HEK293 (cell line): ENCODE results near the gene NCOR1.

Experiments
- BCL11A ChIP-seq: fragments of 450-650 bp; formaldehyde crosslinking; IDR thresholded peaks from 2 replicates; pipeline ENCODE4 v1.5.1; 2016; ENCODE audit warnings: low read depth, missing biosample characterization, missing genetic modification characterization
- GFI1B ChIP-seq: fragments of 450-650 bp; formaldehyde crosslinking; IDR thresholded peaks from 2 replicates; pipeline ENCODE4 v1.5.1; 2016; ENCODE audit warnings: missing biosample characterization, missing genetic modification characterization
- GLI2 ChIP-seq: fragments of 450-650 bp; formaldehyde crosslinking; IDR thresholded peaks from 2 replicates; pipeline ENCODE4; 2017; ENCODE audit warnings: missing biosample characterization, missing genetic modification characterization, low read depth, borderline replicate concordance
- GLIS1 ChIP-seq: fragments of 450-650 bp; formaldehyde crosslinking; IDR thresholded peaks from 2 replicates; pipeline ENCODE4 v1.5.1; 2016; ENCODE audit warnings: missing biosample characterization, missing genetic modification characterization
- GLIS2 ChIP-seq: fragments of 450-650 bp; formaldehyde crosslinking; IDR thresholded peaks from 2 replicates; pipeline ENCODE4 v1.5.1; 2016; ENCODE audit warnings: missing biosample characterization, missing genetic modification characterization
- MZF1 ChIP-seq: fragments of 450-650 bp; formaldehyde crosslinking; IDR thresholded peaks from 2 replicates; pipeline ENCODE4 v1.5.1; 2017; ENCODE audit warnings: missing biosample characterization, missing genetic modification characterization, borderline replicate concordance
- OSR2 ChIP-seq: fragments of 450-650 bp; formaldehyde crosslinking; IDR thresholded peaks from 2 replicates; pipeline ENCODE4 v1.5.1; 2016; ENCODE audit warnings: missing biosample characterization, missing genetic modification characterization
- RBAK ChIP-seq: fragments of 450-650 bp; formaldehyde crosslinking; IDR thresholded peaks from 2 replicates; pipeline ENCODE4 v1.5.1; 2016; ENCODE audit warnings: missing biosample characterization, missing genetic modification characterization
- SCRT2 ChIP-seq: fragments of 450-650 bp; formaldehyde crosslinking; IDR thresholded peaks from 2 replicates; pipeline ENCODE4 v1.5.1; 2016; ENCODE audit warnings: missing biosample characterization, missing genetic modification characterization
- SP2 ChIP-seq: fragments of 450-650 bp; formaldehyde crosslinking; IDR thresholded peaks from 2 replicates; pipeline ENCODE4 v1.5.1; 2016; ENCODE audit warnings: missing biosample characterization, missing genetic modification characterization
- SP7 ChIP-seq: fragments of 450-650 bp; formaldehyde crosslinking; IDR thresholded peaks from 2 replicates; pipeline ENCODE4 v1.5.1; 2016; ENCODE audit warnings: missing biosample characterization, missing genetic modification characterization
- WT1 ChIP-seq: fragments of 450-650 bp; formaldehyde crosslinking; IDR thresholded peaks from 2 replicates; pipeline ENCODE4 v1.5.1; 2016; ENCODE audit warnings: missing biosample characterization, missing genetic modification characterization
- ZBTB20 ChIP-seq: fragments of 450-650 bp; formaldehyde crosslinking; IDR thresholded peaks from 2 replicates; pipeline ENCODE4 v1.5.1; 2016; ENCODE audit warnings: missing biosample characterization, missing genetic modification characterization
- ZFP41 ChIP-seq: fragments of 450-650 bp; formaldehyde crosslinking; IDR thresholded peaks from 2 replicates; pipeline ENCODE4 v1.5.1; 2016; ENCODE audit warnings: missing biosample characterization, missing genetic modification characterization, borderline replicate concordance
- ZNF10 ChIP-seq: fragments of 450-650 bp; formaldehyde crosslinking; IDR thresholded peaks from 2 replicates; pipeline ENCODE4 v1.5.1; 2017; ENCODE audit warnings: missing biosample characterization, missing genetic modification characterization
- ZNF112 ChIP-seq: fragments of 450-650 bp; formaldehyde crosslinking; IDR thresholded peaks from 2 replicates; pipeline ENCODE4 v1.5.0; 2017; ENCODE audit warnings: missing biosample characterization, missing genetic modification characterization
- ZNF2 ChIP-seq: fragments of 450-650 bp; formaldehyde crosslinking; IDR thresholded peaks from 2 replicates; pipeline ENCODE4 v1.5.1; 2016; ENCODE audit warnings: missing biosample characterization, missing genetic modification characterization
- ZNF202 ChIP-seq: fragments of 450-650 bp; formaldehyde crosslinking; IDR thresholded peaks from 2 replicates; pipeline ENCODE4 v1.5.1; 2016; ENCODE audit warnings: missing biosample characterization, missing genetic modification characterization, borderline replicate concordance
- ZNF221 ChIP-seq: fragments of 450-650 bp; formaldehyde crosslinking; IDR thresholded peaks from 2 replicates; pipeline ENCODE4 v1.5.1; 2017; ENCODE audit warnings: missing biosample characterization, missing genetic modification characterization, borderline replicate concordance
- ZNF23 ChIP-seq: fragments of 450-650 bp; formaldehyde crosslinking; IDR thresholded peaks from 2 replicates; pipeline ENCODE4 v1.5.1; 2016; ENCODE audit warnings: missing biosample characterization, missing genetic modification characterization, borderline replicate concordance
- ZNF266 ChIP-seq: fragments of 450-650 bp; formaldehyde crosslinking; IDR thresholded peaks from 2 replicates; pipeline ENCODE4 v1.5.1; 2016; ENCODE audit warnings: missing biosample characterization, missing genetic modification characterization, low read depth
- ZNF302 ChIP-seq: fragments of 450-650 bp; formaldehyde crosslinking; IDR thresholded peaks from 2 replicates; pipeline ENCODE4 v1.5.1; 2016; ENCODE audit warnings: missing biosample characterization, missing genetic modification characterization, low read depth
- ZNF335 ChIP-seq: fragments of 450-650 bp; formaldehyde crosslinking; conservative IDR thresholded peaks from 2 replicates; pipeline ENCODE4 v1.5.1; 2016; ENCODE audit warnings: missing biosample characterization, missing genetic modification characterization
- ZNF341 ChIP-seq: fragments of 450-650 bp; formaldehyde crosslinking; IDR thresholded peaks from 2 replicates; pipeline ENCODE4; 2016; ENCODE audit warnings: low read depth, missing biosample characterization, missing genetic modification characterization
- ZNF350 ChIP-seq: fragments of 450-650 bp; formaldehyde crosslinking; IDR thresholded peaks from 2 replicates; pipeline ENCODE4 v1.5.0; 2017; ENCODE audit warnings: missing biosample characterization, mild to moderate bottlenecking, missing genetic modification characterization
- ZNF501 ChIP-seq: fragments of 450-650 bp; formaldehyde crosslinking; IDR thresholded peaks from 2 replicates; pipeline ENCODE4 v1.5.1; 2016; ENCODE audit warnings: missing biosample characterization, missing genetic modification characterization
- ZNF530 ChIP-seq: fragments of 450-650 bp; formaldehyde crosslinking; IDR thresholded peaks from 2 replicates; pipeline ENCODE4 v1.5.1; 2016; ENCODE audit warnings: low read depth, missing biosample characterization, missing genetic modification characterization
- ZNF560 ChIP-seq: fragments of 450-650 bp; formaldehyde crosslinking; IDR thresholded peaks from 2 replicates; pipeline ENCODE4 v1.5.1; 2017; ENCODE audit warnings: missing biosample characterization, missing genetic modification characterization, borderline replicate concordance
- ZNF658 ChIP-seq: fragments of 450-650 bp; formaldehyde crosslinking; IDR thresholded peaks from 2 replicates; pipeline ENCODE4; 2016; ENCODE audit warnings: missing biosample characterization, missing genetic modification characterization
- ZNF664 ChIP-seq: fragments of 450-650 bp; formaldehyde crosslinking; IDR thresholded peaks from 2 replicates; pipeline ENCODE4 v1.5.1; 2016; ENCODE audit warnings: missing biosample characterization, missing genetic modification characterization
- ZNF677 ChIP-seq: fragments of 450-650 bp; IDR thresholded peaks from 2 replicates; pipeline ENCODE4 v1.5.0; 2018; ENCODE audit warnings: missing biosample characterization, mild to moderate bottlenecking, missing genetic modification characterization, moderate library complexity
- ZNF776 ChIP-seq: fragments of 450-650 bp; formaldehyde crosslinking; IDR thresholded peaks from 2 replicates; pipeline ENCODE4 v1.5.0; 2017; ENCODE audit warnings: missing biosample characterization, missing genetic modification characterization, borderline replicate concordance
- ZNF791 ChIP-seq: fragments of 450-650 bp; formaldehyde crosslinking; IDR thresholded peaks from 2 replicates; pipeline ENCODE4 v1.5.1; 2016; ENCODE audit warnings: missing biosample characterization, missing genetic modification characterization
- ZXDB ChIP-seq: fragments of 450-650 bp; formaldehyde crosslinking; IDR thresholded peaks from 2 replicates; pipeline ENCODE4 v1.5.1; 2016; ENCODE audit warnings: missing biosample characterization, missing genetic modification characterization
- TF ChIP-seq, protein P1 (sequence below): fragments of 450-650 bp; IDR thresholded peaks from 2 replicates; pipeline ENCODE4 v1.5.1; 2018; ENCODE audit warnings: missing biosample characterization, mild to moderate bottlenecking, missing genetic modification characterization
- TF ChIP-seq, protein P2 (sequence below): fragments of 450-650 bp; formaldehyde crosslinking; optimal IDR thresholded peaks from 2 replicates; pipeline ENCODE3; 2016; ENCODE audit warnings: missing biosample characterization, mild to moderate bottlenecking, missing genetic modification characterization
- TF ChIP-seq, protein P3 (sequence below): fragments of 450-650 bp; formaldehyde crosslinking; IDR thresholded peaks from 2 replicates; pipeline ENCODE4 v1.5.1; 2016; ENCODE audit warnings: missing biosample characterization, missing genetic modification characterization, low read depth
- TF ChIP-seq, protein P4 (sequence below): fragments of 450-650 bp; formaldehyde crosslinking; IDR thresholded peaks from 2 replicates; pipeline ENCODE4 v1.5.1; 2016; ENCODE audit warnings: missing biosample characterization, missing genetic modification characterization

NCOR1 gene

DNA sequence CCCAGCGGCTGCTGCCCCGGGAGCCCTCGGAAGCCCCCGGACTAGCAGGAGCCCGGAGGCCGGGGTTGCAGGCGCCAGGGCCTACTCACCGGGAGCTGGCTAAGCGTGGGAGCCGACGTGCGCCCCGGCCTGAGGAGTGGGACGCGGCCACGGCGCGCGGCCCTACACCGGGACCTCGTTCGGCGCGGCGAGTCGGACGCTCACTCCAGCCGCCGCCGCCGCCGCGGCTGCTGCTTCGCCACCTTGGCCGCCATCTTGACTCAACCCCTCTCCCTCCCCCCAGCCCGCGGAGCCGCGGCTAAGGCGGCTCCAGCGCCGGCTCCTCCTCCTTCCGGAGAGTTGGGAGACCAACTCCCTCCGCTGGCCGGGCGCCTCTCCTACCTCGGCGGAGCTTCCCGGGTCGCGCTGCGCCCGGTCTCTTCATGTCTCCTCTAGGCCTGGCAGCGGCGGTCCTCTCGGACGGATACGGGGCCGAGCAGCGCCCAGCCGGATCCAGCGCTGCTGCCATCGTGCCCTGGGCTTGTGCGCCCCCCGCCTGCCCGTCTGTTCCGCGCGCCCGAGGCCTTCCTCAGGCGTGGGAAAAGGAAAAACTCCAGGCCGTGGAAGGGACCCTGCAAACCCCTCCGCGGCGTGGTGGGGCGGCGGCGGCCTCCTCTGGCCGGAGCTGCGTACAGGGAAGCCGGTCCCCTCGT lies at the start of gene NCOR1 (continued):
- TF ChIP-seq, protein P1, sequence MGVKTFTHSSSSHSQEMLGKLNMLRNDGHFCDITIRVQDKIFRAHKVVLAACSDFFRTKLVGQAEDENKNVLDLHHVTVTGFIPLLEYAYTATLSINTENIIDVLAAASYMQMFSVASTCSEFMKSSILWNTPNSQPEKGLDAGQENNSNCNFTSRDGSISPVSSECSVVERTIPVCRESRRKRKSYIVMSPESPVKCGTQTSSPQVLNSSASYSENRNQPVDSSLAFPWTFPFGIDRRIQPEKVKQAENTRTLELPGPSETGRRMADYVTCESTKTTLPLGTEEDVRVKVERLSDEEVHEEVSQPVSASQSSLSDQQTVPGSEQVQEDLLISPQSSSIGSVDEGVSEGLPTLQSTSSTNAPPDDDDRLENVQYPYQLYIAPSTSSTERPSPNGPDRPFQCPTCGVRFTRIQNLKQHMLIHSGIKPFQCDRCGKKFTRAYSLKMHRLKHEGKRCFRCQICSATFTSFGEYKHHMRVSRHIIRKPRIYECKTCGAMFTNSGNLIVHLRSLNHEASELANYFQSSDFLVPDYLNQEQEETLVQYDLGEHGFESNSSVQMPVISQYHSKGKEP = peak; percentile 60; the same call in 1 of the 2 replicates
- TF ChIP-seq ZNF221 (tag by site-specific recombination) = no peak
- TF ChIP-seq WT1 = 0 out of 2 replicates have a peak, but pooled peaks have one; percentile 29
- no peak for TF ChIP-seq ZNF664
- no peak for TF ChIP-seq ZFP41
- TF ChIP-seq ZNF350 (tag by site-specific recombination) = no peak
- no peak for TF ChIP-seq ZNF302
- peak; percentile 40; the same call in 1 of the 2 replicates for TF ChIP-seq ZXDB (tag by site-specific recombination)
- TF ChIP-seq, protein P2, sequence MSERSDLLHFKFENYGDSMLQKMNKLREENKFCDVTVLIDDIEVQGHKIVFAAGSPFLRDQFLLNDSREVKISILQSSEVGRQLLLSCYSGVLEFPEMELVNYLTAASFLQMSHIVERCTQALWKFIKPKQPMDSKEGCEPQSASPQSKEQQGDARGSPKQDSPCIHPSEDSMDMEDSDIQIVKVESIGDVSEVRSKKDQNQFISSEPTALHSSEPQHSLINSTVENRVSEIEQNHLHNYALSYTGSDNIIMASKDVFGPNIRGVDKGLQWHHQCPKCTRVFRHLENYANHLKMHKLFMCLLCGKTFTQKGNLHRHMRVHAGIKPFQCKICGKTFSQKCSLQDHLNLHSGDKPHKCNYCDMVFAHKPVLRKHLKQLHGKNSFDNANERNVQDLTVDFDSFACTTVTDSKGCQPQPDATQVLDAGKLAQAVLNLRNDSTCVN (tag by site-specific recombination) = peak; percentile 90
- TF ChIP-seq ZNF202 (tag by site-specific recombination) = no peak
- TF ChIP-seq ZNF677 = 0 out of 2 replicates have a peak, but pooled peaks have one; percentile 29
- TF ChIP-seq, protein P3, sequence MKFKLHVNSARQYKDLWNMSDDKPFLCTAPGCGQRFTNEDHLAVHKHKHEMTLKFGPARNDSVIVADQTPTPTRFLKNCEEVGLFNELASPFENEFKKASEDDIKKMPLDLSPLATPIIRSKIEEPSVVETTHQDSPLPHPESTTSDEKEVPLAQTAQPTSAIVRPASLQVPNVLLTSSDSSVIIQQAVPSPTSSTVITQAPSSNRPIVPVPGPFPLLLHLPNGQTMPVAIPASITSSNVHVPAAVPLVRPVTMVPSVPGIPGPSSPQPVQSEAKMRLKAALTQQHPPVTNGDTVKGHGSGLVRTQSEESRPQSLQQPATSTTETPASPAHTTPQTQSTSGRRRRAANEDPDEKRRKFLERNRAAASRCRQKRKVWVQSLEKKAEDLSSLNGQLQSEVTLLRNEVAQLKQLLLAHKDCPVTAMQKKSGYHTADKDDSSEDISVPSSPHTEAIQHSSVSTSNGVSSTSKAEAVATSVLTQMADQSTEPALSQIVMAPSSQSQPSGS (tag by site-specific recombination) = no peak
- no peak for TF ChIP-seq SCRT2
- TF ChIP-seq ZNF530 (tag by site-specific recombination) = no peak
- TF ChIP-seq GLI2 (tag by site-specific recombination) = no peak
- peak; percentile 25 for TF ChIP-seq ZNF335 (tag by site-specific recombination)
- TF ChIP-seq ZNF2 (tag by site-specific recombination) = peak; percentile 84
- TF ChIP-seq GFI1B (tag by site-specific recombination) = no peak
- TF ChIP-seq ZNF776 (tag by site-specific recombination) = no peak
- TF ChIP-seq, protein P4, sequence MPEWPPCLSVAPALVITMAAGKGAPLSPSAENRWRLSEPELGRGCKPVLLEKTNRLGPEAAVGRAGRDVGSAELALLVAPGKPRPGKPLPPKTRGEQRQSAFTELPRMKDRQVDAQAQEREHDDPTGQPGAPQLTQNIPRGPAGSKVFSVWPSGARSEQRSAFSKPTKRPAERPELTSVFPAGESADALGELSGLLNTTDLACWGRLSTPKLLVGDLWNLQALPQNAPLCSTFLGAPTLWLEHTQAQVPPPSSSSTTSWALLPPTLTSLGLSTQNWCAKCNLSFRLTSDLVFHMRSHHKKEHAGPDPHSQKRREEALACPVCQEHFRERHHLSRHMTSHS = no peak
- no peak for TF ChIP-seq ZNF791 (tag by site-specific recombination)
- TF ChIP-seq GLIS2 (tag by site-specific recombination) = peak; percentile 50; the same call in 1 of the 2 replicates
- TF ChIP-seq ZNF266 (tag by site-specific recombination) = no peak
- TF ChIP-seq BCL11A (tag by site-specific recombination) = no peak
- peak; percentile 72 for TF ChIP-seq OSR2 (tag by site-specific recombination)
- TF ChIP-seq RBAK = no peak
- peak; percentile 94 for TF ChIP-seq ZNF501 (tag by site-specific recombination)
- peak; percentile 50 for TF ChIP-seq ZBTB20
- no peak for TF ChIP-seq MZF1 (tag by site-specific recombination)
- no peak for TF ChIP-seq ZNF10
- TF ChIP-seq SP2 = peak; percentile 69
- no peak for TF ChIP-seq ZNF658
- TF ChIP-seq ZNF23 (tag by site-specific recombination) = no peak
- TF ChIP-seq ZNF341 (tag by site-specific recombination) = peak; percentile 98
- TF ChIP-seq ZNF560 (tag by site-specific recombination) = peak; percentile 53; the same call in 1 of the 2 replicates
- peak; percentile 78 for TF ChIP-seq SP7
- TF ChIP-seq ZNF112 (tag by site-specific recombination) = no peak
- TF ChIP-seq GLIS1 (tag by site-specific recombination) = 0 out of 2 replicates have a peak, but pooled peaks have one; percentile 14
